Measurements from ENCODE around the gene DOK7. TPM values are rescaled to one million over a fixed set of nuclear protein-coding genes. Genes with fewer than 3 reads are reported as not detected.

DOK7 gene
- total RNA-seq, 4 donors from 2014 or later: 0.53 to 5.7 (median 4.1) TPM; not detected in 1

DNA sequence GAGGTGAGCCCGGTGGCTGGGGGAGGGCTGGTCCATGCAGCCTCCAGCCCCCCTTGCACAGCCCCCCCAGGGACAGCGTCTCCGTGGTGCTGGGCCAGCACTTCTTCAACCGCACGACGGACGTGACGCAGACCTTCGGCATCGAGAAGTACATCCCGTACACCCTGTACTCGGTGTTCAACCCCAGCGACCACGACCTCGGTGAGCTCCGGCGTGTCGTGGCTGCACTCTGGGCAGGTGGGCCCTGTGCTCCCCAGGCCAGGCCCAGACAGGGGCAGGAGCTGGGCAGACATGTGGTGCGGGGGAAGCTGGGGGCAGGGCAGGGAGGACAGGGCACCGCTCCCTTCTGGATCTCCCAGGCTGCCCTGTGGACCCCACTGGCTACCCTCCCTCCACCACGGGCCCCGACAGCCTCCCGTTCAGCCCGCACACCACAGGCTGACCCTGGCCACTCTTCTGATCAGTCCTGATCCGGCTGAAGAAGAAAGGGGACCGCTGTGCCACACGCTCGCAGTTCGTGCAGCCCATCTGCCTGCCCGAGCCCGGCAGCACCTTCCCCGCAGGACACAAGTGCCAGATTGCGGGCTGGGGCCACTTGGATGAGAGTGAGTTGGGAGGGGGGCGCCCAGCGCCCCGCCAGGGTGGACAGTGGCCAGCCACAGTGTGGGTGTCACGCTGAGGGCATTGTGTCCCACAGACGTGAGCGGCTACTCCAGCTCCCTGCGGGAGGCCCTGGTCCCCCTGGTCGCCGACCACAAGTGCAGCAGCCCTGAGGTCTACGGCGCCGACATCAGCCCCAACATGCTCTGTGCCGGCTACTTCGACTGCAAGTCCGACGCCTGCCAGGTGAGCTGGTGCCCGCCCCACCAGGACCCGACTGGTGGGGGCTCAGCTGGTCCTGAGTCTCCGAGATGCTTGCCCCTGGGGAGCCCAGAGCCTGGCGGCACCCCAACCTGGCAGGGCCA lies 15.4 kb upstream of the DOK7 start:
- H3K4me3 ChIP-seq: no peak overlapping the region
- peaks cover 0 to 10% (median 3%) of the 10 kb centered on the region in 4 donors for H3K4me1 ChIP-seq
- TF ChIP-seq, protein P1, sequence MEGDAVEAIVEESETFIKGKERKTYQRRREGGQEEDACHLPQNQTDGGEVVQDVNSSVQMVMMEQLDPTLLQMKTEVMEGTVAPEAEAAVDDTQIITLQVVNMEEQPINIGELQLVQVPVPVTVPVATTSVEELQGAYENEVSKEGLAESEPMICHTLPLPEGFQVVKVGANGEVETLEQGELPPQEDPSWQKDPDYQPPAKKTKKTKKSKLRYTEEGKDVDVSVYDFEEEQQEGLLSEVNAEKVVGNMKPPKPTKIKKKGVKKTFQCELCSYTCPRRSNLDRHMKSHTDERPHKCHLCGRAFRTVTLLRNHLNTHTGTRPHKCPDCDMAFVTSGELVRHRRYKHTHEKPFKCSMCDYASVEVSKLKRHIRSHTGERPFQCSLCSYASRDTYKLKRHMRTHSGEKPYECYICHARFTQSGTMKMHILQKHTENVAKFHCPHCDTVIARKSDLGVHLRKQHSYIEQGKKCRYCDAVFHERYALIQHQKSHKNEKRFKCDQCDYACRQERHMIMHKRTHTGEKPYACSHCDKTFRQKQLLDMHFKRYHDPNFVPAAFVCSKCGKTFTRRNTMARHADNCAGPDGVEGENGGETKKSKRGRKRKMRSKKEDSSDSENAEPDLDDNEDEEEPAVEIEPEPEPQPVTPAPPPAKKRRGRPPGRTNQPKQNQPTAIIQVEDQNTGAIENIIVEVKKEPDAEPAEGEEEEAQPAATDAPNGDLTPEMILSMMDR (IDR thresholded peaks at IDR 0.05): no peak
- no peak for TF ChIP-seq POLR2A (IDR thresholded peaks at IDR 0.05)
- no peaks in the 10 kb centered on the region for H3K27me3 ChIP-seq
- no peak for DNase-seq
- no peaks in the 10 kb centered on the region for H3K36me3 ChIP-seq
- no peak overlapping the region for H3K27ac ChIP-seq
- no peaks in the 10 kb centered on the region for H3K9me3 ChIP-seq

DNA sequence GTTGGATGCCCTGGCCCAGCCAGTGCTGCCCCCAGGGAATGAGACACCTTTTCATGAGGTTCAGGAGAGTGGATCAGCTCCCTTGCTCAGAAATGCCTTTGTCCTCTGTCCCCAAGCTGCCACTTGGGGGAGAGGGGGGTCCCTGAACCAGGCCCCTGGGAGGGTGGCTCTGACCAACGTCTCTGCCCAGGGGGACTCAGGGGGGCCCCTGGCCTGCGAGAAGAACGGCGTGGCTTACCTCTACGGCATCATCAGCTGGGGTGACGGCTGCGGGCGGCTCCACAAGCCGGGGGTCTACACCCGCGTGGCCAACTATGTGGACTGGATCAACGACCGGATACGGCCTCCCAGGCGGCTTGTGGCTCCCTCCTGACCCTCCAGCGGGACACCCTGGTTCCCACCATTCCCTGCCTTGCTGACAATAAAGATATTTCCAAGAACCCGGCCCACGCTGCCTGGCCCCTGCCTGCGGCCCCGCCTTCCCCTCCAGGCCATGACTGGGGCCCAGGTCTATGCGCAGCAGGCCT lies 14.0 kb upstream of the DOK7 start:
- TF ChIP-seq, protein P1 (IDR thresholded peaks at IDR 0.05): no peak
- TF ChIP-seq POLR2A (IDR thresholded peaks at IDR 0.05): no peak
- DNase-seq: no peak
- no peak overlapping the region for H3K4me3 ChIP-seq
- no peaks in the 10 kb centered on the region for H3K36me3 ChIP-seq
- no peak overlapping the region for H3K27ac ChIP-seq
- no peaks in the 10 kb centered on the region for H3K9me3 ChIP-seq
- no peaks in the 10 kb centered on the region for H3K27me3 ChIP-seq
- H3K4me1 ChIP-seq: no peaks in the 10 kb centered on the region

DNA sequence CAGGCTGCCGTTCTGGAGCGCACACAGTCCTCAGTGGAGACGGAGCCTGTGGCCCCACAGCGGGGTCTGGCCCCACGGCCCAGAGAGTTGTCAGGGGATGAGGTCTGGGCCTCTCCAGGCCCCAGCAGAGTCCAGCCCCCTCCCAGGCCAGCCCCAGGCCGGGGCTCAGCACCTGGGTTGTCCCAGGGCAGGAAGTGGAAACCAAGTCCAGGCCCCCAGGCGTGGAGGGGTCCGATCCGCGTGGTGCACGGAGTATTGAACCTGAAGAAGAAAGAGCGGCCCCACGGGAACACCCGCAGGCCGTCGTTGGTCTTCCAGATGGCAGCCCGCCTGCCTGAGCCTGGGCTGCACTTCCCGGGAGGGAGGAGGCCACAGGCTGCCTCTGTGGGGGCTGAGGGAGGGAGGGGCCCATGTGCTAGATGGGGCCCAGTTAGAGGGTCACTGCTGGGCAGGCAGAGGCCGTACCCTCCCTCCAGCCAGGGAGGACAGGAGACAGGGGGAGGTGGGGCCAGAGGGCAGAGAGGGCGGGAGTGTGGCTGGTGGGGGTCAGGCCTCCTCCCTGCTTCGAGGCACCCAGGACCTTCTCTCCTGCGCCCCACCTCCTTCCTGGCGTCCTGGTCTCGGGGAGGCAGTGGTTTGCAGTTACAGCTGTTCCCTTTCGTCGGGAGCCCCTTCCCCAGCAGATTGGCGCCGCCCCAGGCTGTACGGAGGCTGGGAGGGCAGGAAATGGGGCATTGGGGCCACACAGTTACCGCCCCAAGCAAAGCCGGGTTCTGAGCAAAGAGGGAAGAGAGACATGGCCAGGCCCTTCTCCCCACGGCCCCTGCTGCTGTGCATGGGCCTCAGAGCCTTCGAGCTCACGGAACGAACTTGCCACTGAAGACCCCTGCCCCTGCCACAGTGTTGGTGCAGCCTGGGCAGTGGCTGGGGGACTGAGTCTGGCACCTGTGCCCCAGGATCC lies 13.3 kb upstream of the DOK7 start:
- H3K27me3 ChIP-seq: no peaks in the 10 kb centered on the region
- no peak for DNase-seq
- no peak overlapping the region for H3K4me3 ChIP-seq
- TF ChIP-seq POLR2A (IDR thresholded peaks at IDR 0.05): no peak
- TF ChIP-seq, protein P1 (IDR thresholded peaks at IDR 0.05): no peak
- H3K4me1 ChIP-seq: no peaks in the 10 kb centered on the region
- no peaks in the 10 kb centered on the region for H3K36me3 ChIP-seq
- H3K27ac ChIP-seq: no peak overlapping the region
- H3K9me3 ChIP-seq: no peaks in the 10 kb centered on the region

DNA sequence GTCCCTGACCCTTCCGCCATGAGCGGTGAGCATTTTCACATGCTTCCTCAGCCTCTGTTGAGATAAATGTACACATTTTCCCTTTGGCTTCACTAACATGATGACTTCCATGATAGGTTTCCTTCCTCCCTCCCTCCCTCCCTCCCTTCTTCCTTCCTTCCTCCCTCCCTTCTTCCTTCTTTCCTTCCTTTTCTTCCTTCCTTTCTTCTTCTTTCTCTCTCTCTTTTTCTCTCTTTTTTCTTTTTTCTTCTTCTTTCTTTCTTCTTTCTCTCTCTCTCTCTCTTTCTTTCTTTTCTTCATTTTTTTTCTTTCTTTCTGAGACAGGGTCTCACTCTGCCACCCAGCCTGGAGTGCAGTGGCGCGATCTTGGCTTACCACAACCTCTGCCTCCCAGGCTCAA lies 12.5 kb upstream of the DOK7 start:
- TF ChIP-seq, protein P1 (IDR thresholded peaks at IDR 0.05): no peak
- TF ChIP-seq POLR2A (IDR thresholded peaks at IDR 0.05): no peak
- H3K4me3 ChIP-seq: no peak overlapping the region
- no peak for DNase-seq
- H3K4me1 ChIP-seq: no peaks in the 10 kb centered on the region
- H3K27ac ChIP-seq: no peak overlapping the region
- H3K9me3 ChIP-seq: peaks cover 0 to 7% (median 0%) of the 10 kb centered on the region in 4 donors
- H3K36me3 ChIP-seq: no peaks in the 10 kb centered on the region
- no peaks in the 10 kb centered on the region for H3K27me3 ChIP-seq

DNA sequence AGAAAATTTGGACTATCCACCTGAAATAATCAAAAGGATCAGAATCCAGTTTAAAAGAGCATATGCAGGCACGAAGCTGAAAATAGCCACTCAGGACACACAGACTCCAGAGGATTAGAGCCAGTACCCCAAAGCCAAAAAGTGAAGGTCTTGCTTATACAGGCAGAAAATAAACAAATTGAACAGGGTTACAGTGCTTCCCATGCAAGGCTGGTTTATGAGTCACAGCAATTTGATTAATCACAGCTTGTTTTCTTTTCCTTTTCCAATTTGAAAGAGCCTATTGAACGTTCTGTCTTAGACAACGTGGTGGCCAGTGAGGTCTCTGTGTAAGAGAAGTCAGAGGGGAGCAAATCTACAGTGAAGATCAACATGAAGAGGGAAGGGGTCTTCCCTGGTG lies 11.2 kb upstream of the DOK7 start:
- DNase-seq: no peak
- Histone ChIP-seq H3K27me3 (no peaks in the 10 kb centered on the region), H3K9me3 (peaks cover 0 to 11% (median 0%) of the 10 kb centered on the region in 4 donors), H3K36me3 (no peaks in the 10 kb centered on the region), H3K27ac (no peak overlapping the region), H3K4me1 (no peaks in the 10 kb centered on the region), H3K4me3 (no peak overlapping the region)
- no peak for TF ChIP-seq POLR2A (IDR thresholded peaks at IDR 0.05)
- TF ChIP-seq, protein P1 (IDR thresholded peaks at IDR 0.05): no peak

Data from Peyer's patch (tissue), 4 donors.